GM18951 (cell line): ENCODE data around the gene EPO.

Source experiments
- POLR2A ChIP-seq: IDR thresholded peaks from 4 replicates; pipeline ENCODE4 v1.6.1; 2011; ENCODE audit warnings: mild to moderate bottlenecking; ENCODE audit not compliant: insufficient read length, insufficient read depth; ENCODE audit errors: extremely low read depth
- in situ Hi-C: fragments of 300-500 bp; cut with MboI; formaldehyde crosslinking; loops from one replicate; pipeline ENCODE4 v1.12.0; 2022; ENCODE audit warnings: low sequenced_read_pairs, mixed read lengths, inconsistent platforms; ENCODE audit not compliant: unreplicated experiment

EPO gene

GRCh38 chr7:100679129-100679926 lies 40.9 kb upstream of the EPO start:
- TF ChIP-seq POLR2A, result no peak
- in situ Hi-C loops, result no loop called here

DNA sequence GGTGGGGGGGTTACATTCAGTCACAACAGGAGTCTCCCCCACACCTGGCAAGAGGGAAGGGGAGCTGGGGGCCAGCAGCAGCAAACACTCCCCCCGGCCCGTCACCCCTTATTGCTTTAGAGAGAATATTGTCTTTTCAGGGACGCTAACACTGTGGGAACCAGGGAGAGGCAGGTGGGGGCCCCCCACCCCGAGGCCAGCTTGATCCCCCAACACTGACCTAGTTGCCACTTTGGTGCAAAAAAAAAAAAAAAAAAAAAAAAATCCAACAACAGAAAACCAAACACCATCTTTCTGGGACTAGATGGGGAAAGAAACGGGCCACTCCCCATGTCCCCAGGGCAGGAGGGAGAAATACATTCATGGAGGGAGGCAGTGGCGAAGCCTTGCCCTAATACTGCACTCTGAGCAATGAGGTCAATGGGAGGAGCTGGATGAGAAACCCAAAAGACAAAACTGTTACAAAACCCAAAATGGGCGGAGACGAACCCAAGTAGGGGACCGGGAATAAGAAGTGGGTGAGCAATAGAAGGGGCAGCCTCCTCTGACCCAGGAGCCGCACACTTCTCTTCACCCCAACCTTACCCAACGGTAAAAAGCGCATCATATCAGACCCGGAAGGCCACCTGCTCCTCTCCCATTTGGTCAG lies 40.2 kb upstream of the EPO start:
- no peak for TF ChIP-seq POLR2A
- in situ Hi-C loops, result no loop called here

GRCh38 chr7:100680576-100681271 lies 39.5 kb upstream of the EPO start:
- in situ Hi-C loops, result no loop called here
- TF ChIP-seq POLR2A, result no peak

DNA sequence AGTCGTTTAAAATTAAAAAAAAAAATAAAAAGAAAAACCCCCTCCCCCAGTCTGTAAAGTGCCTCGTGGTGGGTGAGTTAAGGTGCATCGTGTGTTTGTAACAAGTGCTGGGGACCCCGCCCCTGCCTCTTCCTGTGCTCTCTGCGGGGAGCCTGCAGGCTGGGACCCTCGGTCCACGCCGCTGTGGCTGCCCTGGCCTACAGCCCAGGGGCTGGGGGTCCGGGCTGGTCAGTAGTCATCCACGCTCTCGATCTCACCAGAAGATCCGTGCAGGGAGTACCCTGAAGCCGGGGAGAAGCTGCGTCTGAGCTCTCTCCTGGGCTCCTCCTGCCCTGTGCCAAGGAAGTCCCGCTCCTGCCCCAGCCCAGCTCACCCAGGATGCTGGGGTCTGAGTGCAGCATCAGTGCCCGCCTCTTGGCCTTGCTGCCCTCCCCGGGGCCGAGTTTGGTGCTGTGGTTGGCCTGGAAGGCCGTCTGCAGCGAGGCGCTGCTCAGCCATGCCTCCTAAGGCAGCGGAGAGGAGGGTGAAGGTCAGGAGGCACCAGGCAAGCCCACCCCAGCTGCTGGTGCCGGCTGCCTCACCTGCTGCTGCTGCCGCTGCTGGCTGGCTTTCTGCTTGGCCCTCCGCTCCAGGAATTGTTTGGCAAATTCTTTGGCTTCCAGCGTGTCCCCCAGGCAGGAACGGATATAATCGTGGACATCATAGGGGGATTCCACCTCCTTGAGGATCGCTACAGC lies 38.6 kb upstream of the EPO start:
- in situ Hi-C loops, result no loop called here

DNA sequence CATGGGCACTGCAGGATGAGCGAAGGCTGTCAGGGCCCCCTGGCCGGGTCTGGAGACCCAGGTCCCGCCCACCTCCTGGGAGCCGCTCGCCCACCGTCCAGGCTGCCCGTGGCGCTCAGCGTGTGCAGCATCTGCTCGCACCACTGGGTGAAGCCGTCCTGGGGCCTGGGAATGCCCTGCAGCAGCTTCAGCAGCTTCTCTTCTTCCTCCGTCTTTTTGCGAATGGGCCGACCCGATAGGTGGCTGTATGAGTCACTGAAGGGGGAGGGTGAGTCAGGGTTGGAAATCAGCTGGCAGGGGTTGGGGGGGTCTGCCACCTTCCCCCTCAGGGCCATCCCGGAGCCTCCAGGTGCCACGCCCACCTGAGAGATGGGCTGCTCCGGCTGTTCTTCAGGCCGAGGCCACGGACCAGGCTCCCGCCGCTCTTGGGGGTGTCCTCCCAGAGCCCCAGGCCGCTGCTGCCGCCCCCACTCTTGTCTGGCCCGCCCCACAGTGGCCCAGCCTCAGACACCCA lies 38.0 kb upstream of the EPO start:
- in situ Hi-C loops, result no loop called here
- TF ChIP-seq POLR2A, result no peak

More for the DNA sequence above, 38.6 kb upstream of the EPO start:
- no peak for TF ChIP-seq POLR2A

DNA sequence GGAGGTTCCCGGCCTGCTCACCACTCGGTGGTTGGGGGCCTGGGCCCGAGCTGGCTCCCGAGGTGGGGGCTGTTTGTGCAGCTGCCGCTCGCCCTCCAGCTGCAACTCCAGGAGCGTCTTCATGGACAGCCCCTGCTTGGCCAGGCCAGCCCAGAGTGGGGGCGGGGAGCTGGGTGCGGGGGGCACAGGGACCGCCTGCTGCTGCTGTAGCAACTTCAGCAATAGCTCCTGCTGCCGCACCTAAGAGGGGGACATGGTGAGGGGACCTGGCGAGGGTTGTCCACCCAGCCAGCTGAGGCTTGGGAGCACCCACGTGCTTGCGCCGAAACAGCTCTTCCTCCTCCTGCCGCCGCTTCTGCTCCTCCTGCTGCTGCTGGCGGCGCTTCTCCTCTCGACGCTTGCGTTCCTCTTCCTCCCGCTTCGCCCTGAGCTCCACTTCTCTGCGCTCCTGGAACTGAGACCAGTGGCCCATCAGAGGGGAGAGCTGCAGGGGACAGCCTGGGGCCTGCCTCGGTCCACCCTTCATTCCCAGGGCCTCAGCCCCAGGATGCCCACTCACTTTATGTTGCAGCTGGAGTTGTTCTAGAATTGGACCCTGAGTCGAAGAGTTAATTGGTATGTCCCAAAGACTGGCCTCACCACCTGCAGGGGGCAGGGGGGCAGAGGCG lies 37.1 kb upstream of the EPO start:
- no peak for TF ChIP-seq POLR2A
- in situ Hi-C loops, result no loop called here

- in situ Hi-C loops, result no loop called here
- TF ChIP-seq POLR2A, result no peak
These were observed 36.4 kb upstream of the EPO start for GRCh38 chr7:100683659-100684533.

- no peak for TF ChIP-seq POLR2A
- in situ Hi-C loops, result no loop called here
These were observed 35.7 kb upstream of the EPO start for GRCh38 chr7:100684534-100685042.

GRCh38 chr7:100685049-100685605 lies 35.1 kb upstream of the EPO start:
- in situ Hi-C loops, result no loop called here
- TF ChIP-seq POLR2A, result no peak

- in situ Hi-C loops, result no loop called here
- no peak for TF ChIP-seq POLR2A
These were observed 34.6 kb upstream of the EPO start for GRCh38 chr7:100685631-100686145.
